NB4 (cell line): ENCODE results near the gene UCP3.

Experiments used
- DNase-seq: peaks from one replicate; pipeline ENCODE4 v3.0.0; 2010; ENCODE audit warnings: low read depth
- H3K4me3 ChIP-seq: one replicate; pipeline ENCODE4 v1.5.1; 2011; ENCODE audit warnings: mild to moderate bottlenecking, low read depth, low read length, moderate library complexity
- CTCF ChIP-seq: IDR thresholded peaks from one replicate; pipeline ENCODE4 v1.5.1; 2012; ENCODE audit warnings: low read depth, low read length
- MAX ChIP-seq: IDR thresholded peaks from 2 replicates; pipeline ENCODE4 v1.6.1; 2011; ENCODE audit warnings: low read depth, low read length
- MYC ChIP-seq: IDR thresholded peaks from 2 replicates; pipeline ENCODE4 v1.6.1; 2011; ENCODE audit warnings: low read depth, low read length
- POLR2A ChIP-seq: IDR thresholded peaks from 2 replicates; pipeline ENCODE4 v1.6.1; 2011; ENCODE audit warnings: mild to moderate bottlenecking; ENCODE audit not compliant: insufficient read length; ENCODE audit errors: extremely low read depth

Gene UCP3

GRCh38 chr11:73971175-73971719 is 37.6 kb downstream of the UCP3 start:
- TF ChIP-seq MAX (no peak), CTCF (no peak), MYC (no peak)
- DNase-seq: peak; percentile 56
- H3K4me3 ChIP-seq: no peak overlapping the region

DNA sequence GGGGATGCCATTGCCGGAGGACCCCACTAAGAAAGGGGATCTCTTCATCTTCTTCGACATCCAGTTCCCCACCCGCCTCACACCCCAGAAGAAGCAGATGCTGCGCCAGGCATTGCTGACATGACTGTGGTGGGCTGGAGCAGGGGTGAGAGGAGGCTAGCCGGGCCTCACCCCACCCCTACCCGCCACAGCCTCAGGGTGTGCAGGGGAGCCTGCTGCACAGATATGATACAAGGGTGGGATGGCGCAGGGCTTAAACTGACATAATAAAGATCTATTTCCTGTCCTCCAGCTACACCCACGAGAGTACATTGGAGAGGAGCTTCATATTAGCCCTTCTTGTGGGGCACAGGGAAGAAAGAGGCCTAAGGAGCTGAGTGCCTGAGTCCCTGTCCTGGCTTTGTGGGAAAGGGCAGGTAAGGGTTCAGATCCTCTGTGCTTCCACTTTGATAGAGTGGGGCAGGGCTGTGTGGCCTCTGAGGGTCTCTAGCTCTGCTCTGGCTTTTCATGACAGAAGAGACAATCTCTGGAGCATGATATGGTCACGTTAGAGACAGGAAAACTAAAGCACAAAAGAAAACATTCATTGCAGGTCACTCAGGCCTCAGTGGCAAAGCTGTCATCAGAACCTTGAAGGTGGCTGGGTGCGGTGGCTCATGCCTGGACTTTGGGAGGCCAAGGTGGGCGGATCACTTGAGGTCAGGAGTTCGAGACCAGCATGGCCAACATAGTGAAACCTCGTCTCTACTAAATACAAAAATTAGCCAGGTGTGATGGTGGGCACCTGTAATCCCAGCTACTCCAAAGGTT is 38.7 kb downstream of the UCP3 start:
- TF ChIP-seq POLR2A (no peak), MYC (no peak), MAX (no peak), CTCF (no peak)
- DNase-seq: peak; percentile 30
- H3K4me3 ChIP-seq: no peak overlapping the region

GRCh38 chr11:73969091-73969490 is 39.8 kb downstream of the UCP3 start:
- TF ChIP-seq MAX (no peak), POLR2A (peak; percentile 14)
- DNase-seq: no peak
- H3K4me3 ChIP-seq: no peak overlapping the region

DNA sequence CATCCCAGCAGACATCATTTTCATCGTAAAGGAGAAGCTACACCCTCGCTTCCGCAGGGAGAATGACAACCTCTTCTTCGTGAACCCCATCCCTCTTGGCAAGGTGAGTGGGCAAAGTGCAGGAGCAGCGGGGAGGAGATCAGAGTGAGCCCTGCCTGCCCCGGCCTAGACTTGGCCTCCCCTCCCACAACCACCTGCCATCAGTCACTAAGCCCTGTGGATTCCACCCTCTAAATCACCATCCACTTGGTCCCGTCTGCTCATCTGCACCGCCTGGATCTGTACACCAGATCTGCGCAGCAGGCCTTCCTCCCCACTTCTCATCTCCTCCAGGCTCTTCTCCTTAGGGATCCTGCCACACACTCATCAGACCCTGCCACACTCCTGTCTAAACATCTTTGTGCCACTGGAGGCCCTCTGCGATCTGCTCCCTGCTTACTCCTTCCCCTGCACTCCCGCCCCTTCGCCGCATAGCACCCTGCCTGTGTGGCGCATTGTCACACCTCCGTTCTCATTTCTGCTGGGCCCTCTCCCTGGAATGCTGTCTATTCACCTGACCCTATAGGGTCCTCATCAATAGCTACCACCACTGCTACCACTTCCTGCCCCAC is 40.4 kb downstream of the UCP3 start:
- H3K4me3 ChIP-seq: no peak overlapping the region
- no peak for DNase-seq

GRCh38 chr11:73965764-73966121 is 43.1 kb downstream of the UCP3 start:
- no peak overlapping the region for H3K4me3 ChIP-seq
- peak; percentile 25 for DNase-seq
- no peak for TF ChIP-seq MYC
- no peak for TF ChIP-seq POLR2A
- no peak for TF ChIP-seq CTCF
- TF ChIP-seq MAX: no peak

More for the DNA sequence above, 40.4 kb downstream of the UCP3 start:
- no peak for TF ChIP-seq POLR2A
- no peak for TF ChIP-seq CTCF
- no peak for TF ChIP-seq MAX
- TF ChIP-seq MYC: no peak
